Naive thymus-derived CD4-positive, alpha-beta T cell (primary cell): ENCODE results near the gene TMPO. TPM values are rescaled to one million over a fixed set of nuclear protein-coding genes. Genes with fewer than 3 reads are reported as not detected.
A peak's percentile ranks its signal among the peaks of the same experiment; 100 is the strongest.

Source experiments
- ATAC-seq: fragments of 150-1000 bp; cut with Tn5 transposase; 2 replicates; pipeline ENCODE4 v1.10.0; 2021; ENCODE audit warnings: mild to moderate bottlenecking, moderate library complexity
- CTCF ChIA-PET: fragments of 350-600 bp; sonication (Branson Sonifier 250); formaldehyde crosslinking; loops from one replicate; lab custom pipeline; 2021; ENCODE audit warnings: antibody characterized with exemption; lab: Charles Lee
- POLR2A ChIA-PET: fragments of 350-600 bp; sonication (Branson Sonifier 250); formaldehyde crosslinking; loops from one replicate; lab custom pipeline; 2021; ENCODE audit warnings: antibody characterized with exemption, inconsistent platforms; lab: Charles Lee
- DNase-seq, 9 donors: peaks; one replicate each; pipeline versions ENCODE4 v3.0.0 to v3.0.0-alpha.2; 2020 to 2022; ENCODE audit warnings: mixed read lengths in 1 of 9
- H3K27ac ChIP-seq: one replicate; pipeline ENCODE4 v1.7.0; 2013; ENCODE audit warnings: mild to moderate bottlenecking, low read depth, low read length, moderate library complexity
- H3K27me3 ChIP-seq, 2 donors: one replicate each; pipeline ENCODE4 v1.7.0; 2013; ENCODE audit warnings: low read length in 2 of 2, mild to moderate bottlenecking in 2 of 2, moderate library complexity in 2 of 2; ENCODE audit not compliant: control insufficient read depth in 2 of 2, insufficient read depth in 2 of 2
- H3K36me3 ChIP-seq, 3 experiments: 1 replicate in 2 of 3; 2 replicates in 1 of 3; pipeline ENCODE4 v1.7.0; 2013; ENCODE audit warnings: low read length in 3 of 3, mild to moderate bottlenecking in 3 of 3, moderate library complexity in 1 of 3; ENCODE audit not compliant: insufficient read depth in 3 of 3, control insufficient read depth in 2 of 3
- H3K4me1 ChIP-seq, 2 donors: one replicate each; pipeline ENCODE4 v1.7.0; 2013; ENCODE audit warnings: low read length in 2 of 2, mild to moderate bottlenecking in 2 of 2, moderate library complexity in 1 of 2; ENCODE audit not compliant: control insufficient read depth in 2 of 2, insufficient read depth in 2 of 2
- H3K4me3 ChIP-seq: 2 replicates; pipeline ENCODE4 v1.7.0; 2013; ENCODE audit warnings: mild to moderate bottlenecking, low read length
- H3K9me3 ChIP-seq, 3 experiments: 1 replicate in 2 of 3; 2 replicates in 1 of 3; pipeline ENCODE4 v1.7.0; 2013; ENCODE audit warnings: low read length in 3 of 3; ENCODE audit not compliant: control insufficient read depth in 2 of 3
- H3K27ac Mint-ChIP-seq, 9 donors: one replicate each; pipeline ENCODE4 v1.8.0; 2020 to 2022; ENCODE audit warnings: mixed read lengths in 9 of 9, mild to moderate bottlenecking in 8 of 9, moderate library complexity in 5 of 9, inconsistent platforms in 2 of 9
- H3K27me3 Mint-ChIP-seq, 5 donors: one replicate each; pipeline ENCODE4 v1.8.0; 2021 to 2022; ENCODE audit warnings: mixed read lengths in 5 of 5, mild to moderate bottlenecking in 1 of 5
- H3K36me3 Mint-ChIP-seq, 5 donors: one replicate each; pipeline ENCODE4 v1.8.0; 2020 to 2022; ENCODE audit warnings: mixed read lengths in 5 of 5, mild to moderate bottlenecking in 3 of 5, inconsistent platforms in 1 of 5
- H3K4me1 Mint-ChIP-seq, 7 donors: one replicate each; pipeline ENCODE4 v1.8.0; 2020 to 2022; ENCODE audit warnings: mixed read lengths in 7 of 7, mild to moderate bottlenecking in 3 of 7, inconsistent platforms in 1 of 7
- H3K4me3 Mint-ChIP-seq, 10 donors: one replicate each; pipeline ENCODE4 v1.8.0; 2020 to 2022; ENCODE audit warnings: mild to moderate bottlenecking in 10 of 10, mixed read lengths in 10 of 10, moderate library complexity in 6 of 10, inconsistent platforms in 2 of 10
- H3K9me3 Mint-ChIP-seq, 11 donors: one replicate each; pipeline ENCODE4 v1.8.0; 2020 to 2022; ENCODE audit warnings: mixed read lengths in 11 of 11, mild to moderate bottlenecking in 4 of 11, inconsistent platforms in 1 of 11, moderate library complexity in 1 of 11
- intact Hi-C, 2 donors: fragments of 100-400 bp; cut with micrococcal nuclease; formaldehyde crosslinking; loops; one replicate each; pipeline ENCODE4 v1.15.1; 2023
- polyA plus RNA-seq, 2 donors: library from polyadenylated mRNA; unstranded; fragments of 300-500 nt; fragmentation: Illumina TruSeq; gene quantifications; one replicate each; pipeline ENCODE4 v1.2.3, GENCODE V29; 2021
- total RNA-seq, 6 experiments: library from RNA in 5 of 6; stranded (reverse) in 5 of 6; gene quantifications; 1 replicate in 5 of 6; 2 replicates in 1 of 6; pipeline ENCODE4 v1.2.3 and lab custom pipeline; 2021 to 2026

TMPO gene
- total and polyA plus RNA-seq, 7 experiments from 2014 or later = 62.8 to 267 (median 92.7) TPM

GRCh38 chr12:98533723-98534251, 18.4 kb downstream of the TMPO start:
- POLR2A ChIA-PET = interaction anchor here (0.7 to 1.3 kb wide), 2 partner anchors 19 to 43 kb away, joined by 3 read pairs; no protein-coding TSS in a partner anchor

GRCh38 chr12:98538031-98538430, 22.6 kb downstream of the TMPO start:
- ChIA-PET POLR2A (no interaction called here), CTCF (interaction anchor here (1.1 kb wide), 1 partner anchor 46 kb away, joined by 4 read pairs; no protein-coding TSS in a partner anchor)
- no peak overlapping the region for H3K27ac ChIP-seq
- peaks cover 12 to 78% (median 13%) of the 10 kb centered on the region in 3 experiments for H3K36me3 ChIP-seq
- Mint-ChIP-seq H3K27ac (peak overlapping the region in 5 of 9 donors; percentile 15 to 51 (median 26)), H3K9me3 (peaks cover 0 to 2% (median 0%) of the 10 kb centered on the region in 11 donors), H3K36me3 (peaks cover 3 to 37% (median 23%) of the 10 kb centered on the region in 5 donors), H3K27me3 (no peaks in the 10 kb centered on the region), H3K4me3 (no peak overlapping the region), H3K4me1 (peaks cover 4 to 27% (median 17%) of the 10 kb centered on the region in 7 donors)
- H3K4me3 ChIP-seq = no peak overlapping the region
- H3K27me3 ChIP-seq = no peaks in the 10 kb centered on the region
- no peak for ATAC-seq
- no peaks in the 10 kb centered on the region for H3K4me1 ChIP-seq
- no peak for DNase-seq
- intact Hi-C loops = no loop called here
- no peaks in the 10 kb centered on the region for H3K9me3 ChIP-seq

More at GRCh38 chr12:98533723-98534251, 18.4 kb downstream of the TMPO start:
- CTCF ChIA-PET = interaction anchor here (1.4 to 2.5 kb wide), 2 partner anchors 10 to 14 kb away, joined by 6 read pairs; no protein-coding TSS in a partner anchor
- Mint-ChIP-seq H3K36me3 (peaks cover 3 to 27% (median 13%) of the 10 kb centered on the region in 5 donors), H3K9me3 (no peaks in the 10 kb centered on the region), H3K4me1 (peaks cover 4 to 32% (median 13%) of the 10 kb centered on the region in 7 donors), H3K4me3 (no peak overlapping the region), H3K27ac (peak overlapping the region in 1 of 9 donors; percentile 25), H3K27me3 (no peaks in the 10 kb centered on the region)
- Histone ChIP-seq H3K9me3 (no peaks in the 10 kb centered on the region), H3K27ac (no peak overlapping the region), H3K36me3 (peaks cover 13 to 76% (median 14%) of the 10 kb centered on the region in 3 experiments), H3K4me3 (no peak overlapping the region), H3K27me3 (no peaks in the 10 kb centered on the region), H3K4me1 (no peaks in the 10 kb centered on the region)
- DNase-seq = no peak
- intact Hi-C loops = loop anchor here (2.0 to 5.0 kb wide), 2 partner anchors 17 to 111 kb away; no protein-coding TSS in a partner anchor
- ATAC-seq = no peak

GRCh38 chr12:98543701-98544100, 28.3 kb downstream of the TMPO start:
- Histone ChIP-seq H3K36me3 (peaks cover 0 to 63% (median 3%) of the 10 kb centered on the region in 3 experiments), H3K4me3 (no peak overlapping the region), H3K27me3 (no peaks in the 10 kb centered on the region), H3K27ac (no peak overlapping the region), H3K4me1 (no peaks in the 10 kb centered on the region), H3K9me3 (no peaks in the 10 kb centered on the region)
- H3K27me3 Mint-ChIP-seq = no peaks in the 10 kb centered on the region
- peaks cover 0 to 2% (median 0%) of the 10 kb centered on the region in 11 donors for H3K9me3 Mint-ChIP-seq
- H3K4me3 Mint-ChIP-seq = no peak overlapping the region
- peaks cover 0 to 19% (median 12%) of the 10 kb centered on the region in 7 donors for H3K4me1 Mint-ChIP-seq
- H3K27ac Mint-ChIP-seq = no peak overlapping the region
- ChIA-PET POLR2A (interaction anchor here (1.1 kb wide), 1 partner anchor 24 kb away, joined by 3 read pairs; no protein-coding TSS in a partner anchor), CTCF (interaction anchor here (0.8 to 1.5 kb wide), 2 partner anchors 10 to 22 kb away, joined by 3 to 6 read pairs; no protein-coding TSS in a partner anchor)
- ATAC-seq (no peak), DNase-seq (no peak)
- intact Hi-C loops = no loop called here
- peaks cover 0 to 47% (median 22%) of the 10 kb centered on the region in 5 donors for H3K36me3 Mint-ChIP-seq

- intact Hi-C loops = no loop called here
- Mint-ChIP-seq H3K9me3 (peaks cover 0 to 2% (median 0%) of the 10 kb centered on the region in 11 donors), H3K4me3 (no peak overlapping the region), H3K27ac (no peak overlapping the region), H3K4me1 (peaks cover 0 to 19% (median 12%) of the 10 kb centered on the region in 7 donors), H3K36me3 (peaks cover 0 to 53% (median 24%) of the 10 kb centered on the region in 5 donors), H3K27me3 (no peaks in the 10 kb centered on the region)
- ChIA-PET CTCF (no interaction called here), POLR2A (no interaction called here)
- H3K4me1 ChIP-seq = no peaks in the 10 kb centered on the region
- no peak overlapping the region for H3K4me3 ChIP-seq
- DNase-seq (no peak), ATAC-seq (no peak)
- no peaks in the 10 kb centered on the region for H3K9me3 ChIP-seq
- H3K27me3 ChIP-seq = no peaks in the 10 kb centered on the region
- no peak overlapping the region for H3K27ac ChIP-seq
- H3K36me3 ChIP-seq = peaks cover 0 to 69% (median 3%) of the 10 kb centered on the region in 3 experiments
Measured at GRCh38 chr12:98544751-98545150, 29.4 kb downstream of the TMPO start.

GRCh38 chr12:98549371-98550110, 34.2 kb downstream of the TMPO start:
- peaks cover 0 to 48% (median 10%) of the 10 kb centered on the region in 3 experiments for H3K36me3 ChIP-seq
- CTCF ChIA-PET = interaction anchor here (0.5 to 2.9 kb wide), 3 partner anchors 17 to 73 kb away, joined by 3 to 8 read pairs (median 6); no protein-coding TSS in a partner anchor
- H3K27me3 ChIP-seq = no peaks in the 10 kb centered on the region
- H3K4me1 Mint-ChIP-seq = peaks cover 0 to 3% (median 0%) of the 10 kb centered on the region in 7 donors
- H3K4me1 ChIP-seq = no peaks in the 10 kb centered on the region
- ATAC-seq (no peak), DNase-seq (no peak)
- H3K9me3 Mint-ChIP-seq = no peaks in the 10 kb centered on the region
- H3K4me3 ChIP-seq = no peak overlapping the region
- no peaks in the 10 kb centered on the region for H3K27me3 Mint-ChIP-seq
- peak overlapping the region in 1 of 9 donors; percentile 34 for H3K27ac Mint-ChIP-seq
- no peaks in the 10 kb centered on the region for H3K9me3 ChIP-seq
- H3K36me3 Mint-ChIP-seq = peaks cover 0 to 48% (median 26%) of the 10 kb centered on the region in 5 donors
- H3K27ac ChIP-seq = no peak overlapping the region
- H3K4me3 Mint-ChIP-seq = no peak overlapping the region
- intact Hi-C loops = no loop called here
- POLR2A ChIA-PET = no interaction called here

- POLR2A ChIA-PET = interaction anchor here (0.6 to 1.7 kb wide), 2 partner anchors 36 to 405 kb away, joined by 4 to 5 read pairs; partner anchors contain the start of gene TMPO
Measured at GRCh38 chr12:98551787-98552186, 36.4 kb downstream of the TMPO start.

More at GRCh38 chr12:98551787-98552186, 36.4 kb downstream of the TMPO start:
- Mint-ChIP-seq H3K9me3 (no peaks in the 10 kb centered on the region), H3K27ac (peak overlapping the region in 1 of 9 donors; percentile 57), H3K4me1 (peaks cover 0 to 3% (median 0%) of the 10 kb centered on the region in 7 donors), H3K27me3 (no peaks in the 10 kb centered on the region), H3K4me3 (no peak overlapping the region), H3K36me3 (peaks cover 0 to 36% (median 26%) of the 10 kb centered on the region in 5 donors)
- no peak overlapping the region for H3K4me3 ChIP-seq
- DNase-seq = no peak
- H3K4me1 ChIP-seq = no peaks in the 10 kb centered on the region
- H3K27me3 ChIP-seq = no peaks in the 10 kb centered on the region
- ATAC-seq = no peak
- peaks cover 0 to 37% (median 10%) of the 10 kb centered on the region in 3 experiments for H3K36me3 ChIP-seq
- intact Hi-C loops = no loop called here
- CTCF ChIA-PET = interaction anchor here (0.7 kb wide), 1 partner anchor 40 kb away, joined by 3 read pairs; no protein-coding TSS in a partner anchor
- H3K9me3 ChIP-seq = no peaks in the 10 kb centered on the region
- H3K27ac ChIP-seq = no peak overlapping the region
